ENCODE measurements around the gene NAT16. TPM values are rescaled to one million over a fixed set of nuclear protein-coding genes. Genes with fewer than 3 reads are reported as not detected.
"Not testable (repeated sequence)": the region's sequence is repeated elsewhere in the genome, so short reads cannot be mapped to it uniquely, and the experiment has no call there.

Gene NAT16
- total RNA-seq, 1 donor, result not detected

- DNase-seq (ENCODE audit: low read depth), result no peak
- TF ChIP-seq, protein P1, sequence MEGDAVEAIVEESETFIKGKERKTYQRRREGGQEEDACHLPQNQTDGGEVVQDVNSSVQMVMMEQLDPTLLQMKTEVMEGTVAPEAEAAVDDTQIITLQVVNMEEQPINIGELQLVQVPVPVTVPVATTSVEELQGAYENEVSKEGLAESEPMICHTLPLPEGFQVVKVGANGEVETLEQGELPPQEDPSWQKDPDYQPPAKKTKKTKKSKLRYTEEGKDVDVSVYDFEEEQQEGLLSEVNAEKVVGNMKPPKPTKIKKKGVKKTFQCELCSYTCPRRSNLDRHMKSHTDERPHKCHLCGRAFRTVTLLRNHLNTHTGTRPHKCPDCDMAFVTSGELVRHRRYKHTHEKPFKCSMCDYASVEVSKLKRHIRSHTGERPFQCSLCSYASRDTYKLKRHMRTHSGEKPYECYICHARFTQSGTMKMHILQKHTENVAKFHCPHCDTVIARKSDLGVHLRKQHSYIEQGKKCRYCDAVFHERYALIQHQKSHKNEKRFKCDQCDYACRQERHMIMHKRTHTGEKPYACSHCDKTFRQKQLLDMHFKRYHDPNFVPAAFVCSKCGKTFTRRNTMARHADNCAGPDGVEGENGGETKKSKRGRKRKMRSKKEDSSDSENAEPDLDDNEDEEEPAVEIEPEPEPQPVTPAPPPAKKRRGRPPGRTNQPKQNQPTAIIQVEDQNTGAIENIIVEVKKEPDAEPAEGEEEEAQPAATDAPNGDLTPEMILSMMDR (IDR thresholded peaks at IDR 0.05; ENCODE audit: insufficient read depth, low read length), result no peak
- no peak overlapping the region for H3K4me3 ChIP-seq (ENCODE audit: low read depth, low read length)
Observed at GRCh38 chr7:101211501-101211900, 31.4 kb upstream of the NAT16 start.

DNA sequence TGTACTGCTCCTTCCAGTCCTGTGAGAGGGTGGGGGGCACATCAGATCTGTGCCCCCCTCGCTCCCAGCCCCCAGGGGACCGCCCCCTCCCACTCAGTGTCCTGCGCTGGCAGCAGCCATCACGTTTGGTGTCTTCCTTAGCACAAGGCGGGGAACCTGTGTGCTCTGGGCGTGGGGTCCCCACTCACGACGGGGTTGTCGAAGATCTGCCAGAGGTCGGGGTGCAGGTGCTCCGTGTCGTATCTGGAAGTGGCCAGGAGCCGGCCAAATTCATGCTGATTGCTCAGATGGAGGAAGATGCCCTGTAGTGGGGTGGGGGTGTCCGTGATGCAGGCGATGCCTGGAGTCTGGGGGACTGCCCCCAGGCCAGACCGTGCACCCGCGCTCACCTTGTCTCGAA, 30.1 kb upstream of the NAT16 start:
- TF ChIP-seq, protein P1 (IDR thresholded peaks at IDR 0.05; ENCODE audit: insufficient read depth, low read length), result no peak
- no peak for DNase-seq (ENCODE audit: low read depth)
- no peak overlapping the region for H3K4me3 ChIP-seq (ENCODE audit: low read depth, low read length)

- TF ChIP-seq, protein P1 (IDR thresholded peaks at IDR 0.05; ENCODE audit: insufficient read depth, low read length), result no peak
- no peak for DNase-seq (ENCODE audit: low read depth)
- H3K4me3 ChIP-seq (ENCODE audit: low read depth, low read length), result no peak overlapping the region
Observed at GRCh38 chr7:101208794-101209193, 28.7 kb upstream of the NAT16 start.

DNA sequence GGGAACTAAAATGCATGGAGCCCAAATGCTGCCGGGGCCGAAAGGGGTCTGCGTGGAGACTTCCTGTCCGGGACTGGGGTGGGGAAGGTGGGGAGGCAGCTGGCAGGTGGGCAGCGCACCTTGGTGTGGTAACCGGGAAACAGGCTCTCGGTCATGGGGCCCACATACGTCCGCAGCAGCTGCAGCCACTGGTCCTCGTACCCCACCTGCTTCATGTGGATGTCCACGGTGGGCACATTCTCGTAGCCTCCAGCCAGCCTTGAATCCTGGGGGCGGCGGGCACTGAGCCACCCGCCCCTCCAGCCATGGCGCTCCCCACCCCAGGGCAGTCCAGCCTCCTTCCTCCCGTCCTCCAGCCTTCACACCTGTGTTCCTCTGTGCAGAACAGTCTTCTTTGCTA, 27.4 kb upstream of the NAT16 start:
- DNase-seq (ENCODE audit: low read depth), result no peak
- no peak overlapping the region for H3K4me3 ChIP-seq (ENCODE audit: low read depth, low read length)
- TF ChIP-seq, protein P1 (IDR thresholded peaks at IDR 0.05; ENCODE audit: insufficient read depth, low read length), result no peak

GRCh38 chr7:101206665-101207042, 26.6 kb upstream of the NAT16 start:
- no peak overlapping the region for H3K4me3 ChIP-seq (ENCODE audit: low read depth, low read length)
- no peak for DNase-seq (ENCODE audit: low read depth)
- TF ChIP-seq, protein P1 (IDR thresholded peaks at IDR 0.05; ENCODE audit: insufficient read depth, low read length), result no peak

- no peak overlapping the region for H3K4me3 ChIP-seq (ENCODE audit: low read depth, low read length)
- TF ChIP-seq, protein P1 (IDR thresholded peaks at IDR 0.05; ENCODE audit: insufficient read depth, low read length), result no peak
- no peak for DNase-seq (ENCODE audit: low read depth)
Observed at GRCh38 chr7:101205901-101206664, 26.0 kb upstream of the NAT16 start.

DNA sequence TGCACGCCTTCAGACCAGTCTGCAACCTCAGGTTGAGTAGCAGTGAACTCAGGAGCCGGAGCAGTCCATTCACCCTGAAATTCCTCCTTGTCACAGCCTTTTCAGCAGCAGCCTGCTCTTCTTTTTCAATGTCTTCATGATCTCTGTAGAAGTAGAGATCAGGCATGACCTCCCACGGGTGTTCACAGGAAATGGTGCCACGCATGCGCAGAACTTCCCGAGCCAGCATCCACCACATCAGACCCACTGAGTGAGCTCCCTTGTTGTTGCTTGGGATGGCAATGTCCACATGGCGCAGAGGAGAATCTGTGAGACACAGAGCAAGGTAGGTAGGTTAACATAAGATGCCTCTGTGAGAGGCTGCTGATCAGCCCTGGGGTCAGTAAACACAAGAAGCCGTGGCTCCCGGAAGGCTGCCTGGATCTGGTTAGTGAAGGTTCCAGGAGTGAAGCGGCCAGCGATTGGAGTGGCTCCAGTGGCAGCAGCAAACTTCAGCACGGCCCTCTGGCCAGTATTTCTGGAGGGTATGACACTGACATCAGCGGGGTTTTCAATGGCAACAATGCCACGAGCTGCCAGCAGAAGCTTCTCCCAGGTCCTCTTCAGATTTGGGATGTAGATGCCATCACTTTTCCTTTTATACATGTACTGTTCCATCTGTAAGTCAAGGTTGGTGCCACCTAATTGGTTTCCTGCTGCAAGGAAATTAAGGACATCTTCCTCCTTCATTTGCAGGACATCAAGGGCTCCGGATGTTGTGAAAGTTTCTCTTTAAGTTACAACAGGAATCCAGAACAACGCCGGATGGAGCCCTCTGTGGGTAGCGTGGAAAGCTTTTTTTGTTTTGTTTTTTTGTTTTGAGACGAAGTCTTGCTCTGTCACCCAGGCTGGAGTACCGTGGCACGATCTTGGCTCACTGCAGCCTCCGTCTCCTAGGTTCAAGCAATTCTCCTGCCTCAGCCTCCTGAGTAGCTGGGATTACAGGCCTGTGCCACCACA, 23.9 kb upstream of the NAT16 start:
- not testable (repeated sequence) for H3K4me3 ChIP-seq (ENCODE audit: low read depth, low read length)
- DNase-seq (ENCODE audit: low read depth), result peak; percentile 5
